Ecto neural progenitor cell (in vitro differentiated cells): ENCODE data around the gene HMX3.

ENCODE experiments used
- DNase-seq: peaks from one replicate; pipeline ENCODE4 v3.0.0-alpha.2; 2018; ENCODE audit warnings: low spot score

Gene HMX3

GRCh38 chr10:123134343-123134914 lies 1.3 kb upstream of the HMX3 start:
- DNase-seq, result peak; percentile 57

GRCh38 chr10:123134915-123135414 lies 805 bp upstream of the HMX3 start:
- DNase-seq, result peak; percentile 67

GRCh38 chr10:123136221-123136805 lies 543 bp downstream of the HMX3 start:
- DNase-seq, result peak; percentile 53

- peak; percentile 74 for DNase-seq
Observed at GRCh38 chr10:123136806-123137642, 1.3 kb downstream of the HMX3 start.

GRCh38 chr10:123139165-123139520 lies 3.4 kb downstream of the HMX3 start:
- no peak for DNase-seq

GRCh38 chr10:123139521-123140163 lies 3.9 kb downstream of the HMX3 start:
- DNase-seq, result peak; percentile 81

GRCh38 chr10:123140164-123140982 lies 4.6 kb downstream of the HMX3 start:
- DNase-seq, result peak; percentile 67

- no peak for DNase-seq
Observed at GRCh38 chr10:123140983-123141390, 5.2 kb downstream of the HMX3 start.

GRCh38 chr10:123141791-123142700 lies 6.3 kb downstream of the HMX3 start:
- DNase-seq, result peak; percentile 55

GRCh38 chr10:123142701-123143161 lies 7.0 kb downstream of the HMX3 start:
- DNase-seq, result peak; percentile 63

GRCh38 chr10:123143162-123143824 lies 7.5 kb downstream of the HMX3 start:
- DNase-seq, result no peak

- DNase-seq, result no peak
Observed at GRCh38 chr10:123143825-123144168, 8.0 kb downstream of the HMX3 start.

GRCh38 chr10:123144697-123145541 lies 9.1 kb downstream of the HMX3 start:
- peak; percentile 52 for DNase-seq

- no peak for DNase-seq
Observed at GRCh38 chr10:123145542-123146012, 9.8 kb downstream of the HMX3 start.

- peak; percentile 62 for DNase-seq
Observed at GRCh38 chr10:123146013-123146893, 10.5 kb downstream of the HMX3 start.

GRCh38 chr10:123146894-123147634 lies 11.3 kb downstream of the HMX3 start:
- DNase-seq, result no peak
